Tibial artery (tissue), 4 donors: ENCODE measurements around the gene SBNO2.

Experiments
- DNase-seq, 2 donors: peaks; one replicate each; pipeline ENCODE4 v3.0.0-alpha.2; 2019
- H3K27ac ChIP-seq, 2 donors: fragments of 200-600 bp; sonication (generic) in 1 of 2; 1 replicate in 1 of 2; 2 replicates in 1 of 2; pipeline ENCODE4 v1.5.1; 2018 to 2019; ENCODE audit warnings: mild to moderate bottlenecking in 1 of 2
- H3K27me3 ChIP-seq, 2 donors: fragments of 200-600 bp; sonication (generic) in 1 of 2; one replicate each; pipeline versions ENCODE4 v1.5.1 to v1.6.0; 2016 to 2019
- H3K36me3 ChIP-seq, 3 donors: fragments of 200-600 bp; sonication (generic) in 2 of 3; one replicate each; pipeline ENCODE4 v1.5.1; 2016 to 2019; ENCODE audit warnings: mild to moderate bottlenecking in 2 of 3
- H3K4me1 ChIP-seq, 4 donors: fragments of 200-600 bp; sonication (generic) in 2 of 4; 1 replicate in 3 of 4; 2 replicates in 1 of 4; pipeline ENCODE4 v1.5.1; 2016 to 2019
- H3K4me3 ChIP-seq, 2 donors: fragments of 200-600 bp; sonication (generic) in 1 of 2; 1 replicate in 1 of 2; 2 replicates in 1 of 2; pipeline ENCODE4 v1.5.1; 2018 to 2019; ENCODE audit warnings: mild to moderate bottlenecking in 2 of 2
- H3K9me3 ChIP-seq, 3 donors: fragments of 200-600 bp; sonication (generic) in 1 of 3; one replicate each; pipeline ENCODE4 v1.5.1; 2016 to 2019
- CTCF ChIP-seq, 2 experiments: fragments of 200-600 bp in 1 of 2; fragments of 450-650 bp in 1 of 2; IDR thresholded peaks; one replicate each; pipeline ENCODE4 v1.5.1; 2017 to 2019; ENCODE audit warnings: antibody characterized with exemption in 2 of 2, mild to moderate bottlenecking in 1 of 2, moderate library complexity in 1 of 2
- intact Hi-C: fragments of 100-400 bp; cut with DNase I; formaldehyde crosslinking; loops from one replicate; pipeline ENCODE4 v1.15.0; 2023; ENCODE audit warnings: low total_unique reads

The SBNO2 gene

DNA sequence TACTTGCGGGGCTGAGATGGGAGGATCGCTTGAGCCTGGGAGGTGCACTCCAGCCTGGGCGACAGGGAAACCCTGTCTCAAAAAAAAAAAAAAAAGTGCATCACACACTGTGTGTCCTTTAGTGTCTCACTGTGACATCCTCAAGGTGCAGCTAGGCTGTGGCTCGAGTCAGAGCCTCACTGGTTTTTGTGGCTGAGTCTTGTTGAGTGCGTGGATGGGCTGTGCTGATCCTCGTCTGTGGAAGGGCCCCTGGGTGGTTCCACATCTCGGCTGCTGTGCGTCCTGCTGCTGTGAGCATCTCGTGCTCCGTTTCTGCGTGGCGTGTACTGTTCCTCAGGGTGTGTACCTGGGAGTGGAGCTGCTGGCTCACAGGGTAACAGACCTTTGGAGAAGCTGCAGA lies 42.7 kb upstream of the SBNO2 start:
- Histone ChIP-seq H3K4me3 (no peak overlapping the region), H3K36me3 (peaks cover 7 to 21% (median 20%) of the 10 kb centered on the region in 3 donors), H3K27me3 (no peaks in the 10 kb centered on the region), H3K4me1 (peaks cover 9 to 89% (median 79%) of the 10 kb centered on the region in 4 donors), H3K9me3 (no peaks in the 10 kb centered on the region), H3K27ac (peak overlapping the region; percentile 91 to 94)
- no peak for DNase-seq
- intact Hi-C loops, result no loop called here
- no peak for TF ChIP-seq CTCF (IDR thresholded peaks at IDR 0.05)

DNA sequence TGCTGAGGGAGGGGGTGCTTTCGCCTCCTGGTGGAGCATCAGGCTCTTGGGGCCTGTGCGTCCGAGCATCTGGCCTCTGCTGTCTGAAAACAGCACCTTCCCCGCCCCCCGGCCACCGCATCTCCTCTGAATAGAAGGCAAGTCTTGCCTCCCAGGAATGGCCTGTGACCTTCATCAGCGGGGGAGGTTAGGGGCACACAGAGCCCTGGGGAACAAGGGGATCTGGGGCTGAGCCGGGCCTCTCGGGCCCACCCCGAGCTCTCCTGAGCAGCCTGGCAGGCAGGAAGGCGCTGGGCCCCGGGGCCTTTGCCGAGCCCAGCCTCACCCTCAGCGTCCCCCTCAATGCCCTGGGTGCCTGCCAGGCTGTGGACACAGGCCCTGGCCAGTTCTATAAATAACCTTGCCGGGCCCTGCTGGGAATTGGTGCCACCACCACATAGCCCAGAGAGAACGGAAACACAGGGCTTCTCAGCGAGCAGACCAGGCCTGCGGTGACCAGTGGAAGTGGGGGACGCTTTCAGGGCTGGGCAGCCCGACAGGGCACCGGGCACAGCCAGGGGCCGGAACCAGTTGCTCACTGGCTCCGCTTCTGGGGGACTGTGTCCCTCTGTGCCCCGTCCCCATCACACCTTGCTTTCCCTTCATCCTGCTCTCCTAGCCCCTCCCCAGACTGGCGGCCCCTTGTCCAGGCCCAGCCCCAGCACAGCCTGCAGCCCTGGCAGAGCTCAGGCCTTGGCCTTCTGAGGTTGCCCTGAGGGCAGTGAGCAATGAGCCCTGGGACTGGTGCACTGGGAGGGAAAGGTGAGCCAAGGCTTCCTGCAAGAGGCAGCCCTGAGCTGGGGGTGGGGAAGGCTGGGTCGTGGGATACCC lies 41.0 kb upstream of the SBNO2 start:
- Histone ChIP-seq H3K4me1 (peaks cover 9 to 91% (median 80%) of the 10 kb centered on the region in 4 donors), H3K4me3 (peak overlapping the region; percentile 10 to 25), H3K27me3 (no peaks in the 10 kb centered on the region), H3K9me3 (no peaks in the 10 kb centered on the region), H3K36me3 (peaks cover 0 to 6% (median 4%) of the 10 kb centered on the region in 3 donors), H3K27ac (peak overlapping the region; percentile 91 to 94)
- peak in 1 of 2 experiments; percentile 3 for TF ChIP-seq CTCF (IDR thresholded peaks at IDR 0.05)
- intact Hi-C loops, result no loop called here
- peak; percentile 78 to 95 for DNase-seq

- intact Hi-C loops, result no loop called here
- TF ChIP-seq CTCF (IDR thresholded peaks at IDR 0.05), result no peak
- Histone ChIP-seq H3K36me3 (peaks cover 0 to 7% (median 0%) of the 10 kb centered on the region in 3 donors), H3K9me3 (no peaks in the 10 kb centered on the region), H3K4me1 (peaks cover 9 to 91% (median 82%) of the 10 kb centered on the region in 4 donors), H3K27ac (peak overlapping the region; percentile 91 to 94), H3K4me3 (peak overlapping the region; percentile 10 to 25), H3K27me3 (no peaks in the 10 kb centered on the region)
- no peak for DNase-seq
Measured at GRCh38 chr19:1214299-1214861, 40.3 kb upstream of the SBNO2 start.

GRCh38 chr19:1213391-1214286 lies 39.6 kb upstream of the SBNO2 start:
- Histone ChIP-seq H3K9me3 (no peaks in the 10 kb centered on the region), H3K36me3 (peaks cover 0 to 7% (median 0%) of the 10 kb centered on the region in 3 donors), H3K4me1 (peaks cover 7 to 91% (median 83%) of the 10 kb centered on the region in 4 donors), H3K4me3 (peak overlapping the region; percentile 20 to 25), H3K27ac (peak overlapping the region; percentile 91 to 94), H3K27me3 (no peaks in the 10 kb centered on the region)
- TF ChIP-seq CTCF (IDR thresholded peaks at IDR 0.05), result no peak
- peak; percentile 72 to 91 for DNase-seq
- intact Hi-C loops, result no loop called here

DNA sequence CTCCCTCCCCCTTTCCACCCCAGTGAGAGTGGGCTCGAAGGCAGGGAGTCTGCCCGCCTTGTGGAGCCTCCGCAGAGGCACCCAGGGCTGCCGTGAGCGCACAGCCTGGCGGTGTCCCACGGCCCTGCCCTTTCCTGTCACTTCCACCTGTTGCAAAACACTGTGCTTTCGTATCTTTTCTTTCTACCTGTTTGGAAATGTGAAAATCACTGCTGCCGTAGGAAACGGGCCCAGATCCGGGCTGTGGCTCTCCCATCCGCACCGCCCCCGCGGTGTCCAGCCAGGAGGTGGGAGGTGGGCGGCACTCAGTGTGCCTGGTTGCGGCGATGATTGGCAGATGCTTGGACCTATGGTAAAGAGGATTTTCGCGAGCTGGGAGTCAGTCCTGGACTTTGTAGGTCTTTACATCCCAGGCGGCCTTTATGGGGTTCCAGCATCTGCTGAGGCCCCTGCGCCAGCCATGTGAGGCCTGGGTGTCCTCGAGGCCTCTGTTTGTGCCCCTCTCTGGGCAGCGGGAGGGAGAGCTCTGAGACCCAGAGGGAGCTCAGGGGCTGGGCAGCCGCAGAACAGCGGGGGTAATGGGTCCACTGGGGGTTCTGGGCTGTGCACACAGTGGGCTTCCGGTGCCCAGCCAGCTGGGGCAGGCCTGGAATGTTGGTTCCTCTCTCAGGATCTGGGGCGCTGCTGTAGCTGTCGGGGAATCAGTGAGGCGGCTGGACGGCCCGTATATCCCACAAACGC lies 37.6 kb upstream of the SBNO2 start:
- Histone ChIP-seq H3K4me3 (no peak overlapping the region), H3K27me3 (no peaks in the 10 kb centered on the region), H3K4me1 (peaks cover 4 to 83% (median 71%) of the 10 kb centered on the region in 4 donors), H3K36me3 (peaks cover 0 to 7% (median 0%) of the 10 kb centered on the region in 3 donors), H3K9me3 (no peaks in the 10 kb centered on the region), H3K27ac (peak overlapping the region; percentile 45 to 94)
- intact Hi-C loops, result no loop called here
- no peak for DNase-seq
- TF ChIP-seq CTCF (IDR thresholded peaks at IDR 0.05), result no peak
